T-helper 2 cell (primary cell): ENCODE results near the gene CDC7.
"Not testable (repeated sequence)": the region's sequence is repeated elsewhere in the genome, so short reads cannot be mapped to it uniquely, and the experiment has no call there.

Experiments
- DNase-seq, 5 experiments: peaks; one replicate each; pipeline versions ENCODE4 v3.0.0 to v3.0.0-alpha.2; 2012 to 2022

CDC7 gene

GRCh38 chr1:91511386-91511785, 10.7 kb downstream of the CDC7 start:
- peak in 2 of 5 experiments; percentile 12 to 64 for DNase-seq

DNA sequence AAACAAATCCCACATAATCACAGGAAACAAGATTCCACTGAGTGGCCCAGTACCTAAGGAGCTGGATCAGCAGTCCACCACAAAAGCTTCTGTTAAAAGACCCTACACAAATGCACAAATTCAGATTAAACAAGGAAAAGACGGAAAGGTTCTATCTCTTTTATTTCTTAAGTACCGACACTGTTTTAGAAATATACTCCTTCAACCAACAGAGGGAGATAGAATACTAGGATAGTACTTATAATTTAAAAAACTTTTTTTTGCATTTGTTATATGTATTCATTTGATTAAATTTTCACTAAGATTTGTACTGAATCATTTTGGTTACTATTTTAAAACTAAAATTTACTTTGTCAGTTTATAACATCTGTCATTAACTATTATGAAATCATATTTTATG, 12.5 kb downstream of the CDC7 start:
- DNase-seq = peak in 2 of 5 experiments; percentile 12 to 53

DNA sequence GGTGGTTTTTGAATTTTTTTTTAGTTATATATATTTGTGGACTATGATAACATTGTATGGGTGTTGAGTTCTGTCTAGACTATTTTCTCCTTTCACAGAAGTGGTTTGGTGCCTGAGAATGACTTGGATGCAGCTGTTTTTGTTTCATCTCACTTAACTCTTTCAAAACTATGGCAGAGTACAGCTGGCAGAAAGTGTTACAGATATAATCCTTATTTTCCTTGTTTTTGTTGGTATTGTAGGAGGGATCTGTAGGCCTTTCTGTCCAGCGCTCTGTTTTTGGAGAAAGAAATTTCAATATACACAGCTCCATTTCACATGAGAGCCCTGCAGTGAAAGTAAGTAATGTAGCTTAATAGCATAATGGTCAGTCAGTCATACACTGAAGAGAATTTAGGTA, 13.1 kb downstream of the CDC7 start:
- DNase-seq = no peak

DNA sequence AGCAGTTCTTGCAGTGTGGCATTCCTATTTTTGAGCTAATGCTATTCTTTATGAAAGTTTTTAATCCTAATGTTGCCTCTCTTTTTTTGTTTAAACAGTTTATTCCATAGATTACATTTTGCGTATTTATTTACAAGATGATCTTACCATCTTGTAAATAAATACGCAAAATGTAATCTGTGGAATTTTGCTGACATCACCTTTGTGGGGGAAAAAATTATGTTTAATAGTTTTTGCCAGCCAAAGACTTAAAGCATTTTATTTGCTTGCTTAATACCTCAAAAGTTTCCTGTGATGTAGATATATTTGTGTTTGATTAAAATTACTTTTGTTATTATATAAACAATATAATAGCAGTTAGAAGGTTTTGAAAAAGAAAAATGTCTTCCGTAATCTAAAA, 15.3 kb downstream of the CDC7 start:
- no peak for DNase-seq

GRCh38 chr1:91516605-91517004, 16.0 kb downstream of the CDC7 start:
- not testable (repeated sequence) for DNase-seq

DNA sequence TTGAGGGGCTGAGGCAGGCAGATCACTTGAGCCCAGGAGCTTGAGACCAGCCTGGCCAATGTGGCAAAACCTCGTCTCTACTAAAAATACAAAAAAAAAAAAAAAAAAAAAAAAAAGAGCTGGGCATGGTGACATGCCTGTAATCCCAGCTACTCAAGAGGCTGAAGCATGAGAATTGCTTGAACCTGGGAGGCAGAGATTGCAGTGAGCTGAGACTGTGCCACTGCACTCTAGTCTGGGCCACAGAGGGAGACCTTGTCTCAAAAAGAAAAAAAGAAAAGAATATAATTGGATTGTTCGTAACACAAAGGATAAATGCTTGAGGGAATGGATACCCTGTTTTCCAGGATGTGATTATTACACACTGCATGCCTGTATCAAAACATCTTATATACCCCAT, 18.5 kb downstream of the CDC7 start:
- DNase-seq = not testable (repeated sequence)

GRCh38 chr1:91520942-91521507, 20.4 kb downstream of the CDC7 start:
- peak in 1 of 5 experiments; percentile 55 for DNase-seq

- DNase-seq = peak in 1 of 5 experiments; percentile 89
Measured at GRCh38 chr1:91523482-91523881, 22.8 kb downstream of the CDC7 start.

DNA sequence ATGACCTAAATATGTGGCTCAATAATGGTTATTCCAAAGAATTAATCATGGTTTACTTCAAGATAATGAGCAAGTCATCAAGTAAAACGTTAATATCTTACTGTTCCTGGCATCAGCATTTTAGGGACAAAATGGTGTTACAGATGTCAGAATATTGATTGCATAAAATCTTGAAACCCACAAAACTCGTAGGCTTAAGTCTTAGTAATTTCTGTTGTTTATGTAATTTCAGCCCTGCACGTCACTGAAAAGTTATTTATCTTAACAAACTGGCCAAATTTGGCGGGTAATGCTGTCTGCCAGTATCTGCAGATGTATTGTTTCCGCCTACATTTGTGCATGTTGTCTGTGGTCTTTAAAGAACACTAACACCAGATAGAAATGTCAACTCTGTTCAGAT, 25.8 kb downstream of the CDC7 start:
- peak in 1 of 5 experiments; percentile 39 for DNase-seq

DNA sequence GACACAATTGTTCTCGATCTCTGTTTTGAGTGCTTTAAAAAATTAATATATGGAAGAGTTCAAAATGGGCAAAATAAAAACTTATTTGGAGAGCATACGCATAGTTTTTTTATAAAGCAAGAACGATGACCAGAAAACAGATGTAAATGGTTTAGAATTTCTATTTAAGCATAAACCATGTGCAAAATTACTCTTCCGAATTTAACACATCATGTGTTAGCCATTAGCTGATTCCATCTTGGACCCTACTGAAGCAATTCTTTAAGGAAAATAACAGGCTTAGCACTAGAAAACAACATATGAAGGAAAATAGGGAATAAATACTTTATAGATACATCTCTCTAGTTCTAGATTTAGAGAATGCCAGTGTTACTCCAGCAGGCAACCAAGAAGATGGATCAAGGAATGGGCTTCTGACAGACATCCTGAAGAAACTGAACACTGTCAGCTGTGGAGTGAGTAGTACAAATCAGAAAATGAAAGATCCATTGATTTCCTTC, 26.7 kb downstream of the CDC7 start:
- no peak for DNase-seq

- no peak for DNase-seq
Measured at GRCh38 chr1:91527781-91528180, 27.1 kb downstream of the CDC7 start.

- DNase-seq = no peak
Measured at GRCh38 chr1:91529856-91530255, 29.2 kb downstream of the CDC7 start.

GRCh38 chr1:91533361-91534024, 32.8 kb downstream of the CDC7 start:
- no peak for DNase-seq

- DNase-seq = no peak
Measured at GRCh38 chr1:91535441-91535840, 34.8 kb downstream of the CDC7 start.

DNA sequence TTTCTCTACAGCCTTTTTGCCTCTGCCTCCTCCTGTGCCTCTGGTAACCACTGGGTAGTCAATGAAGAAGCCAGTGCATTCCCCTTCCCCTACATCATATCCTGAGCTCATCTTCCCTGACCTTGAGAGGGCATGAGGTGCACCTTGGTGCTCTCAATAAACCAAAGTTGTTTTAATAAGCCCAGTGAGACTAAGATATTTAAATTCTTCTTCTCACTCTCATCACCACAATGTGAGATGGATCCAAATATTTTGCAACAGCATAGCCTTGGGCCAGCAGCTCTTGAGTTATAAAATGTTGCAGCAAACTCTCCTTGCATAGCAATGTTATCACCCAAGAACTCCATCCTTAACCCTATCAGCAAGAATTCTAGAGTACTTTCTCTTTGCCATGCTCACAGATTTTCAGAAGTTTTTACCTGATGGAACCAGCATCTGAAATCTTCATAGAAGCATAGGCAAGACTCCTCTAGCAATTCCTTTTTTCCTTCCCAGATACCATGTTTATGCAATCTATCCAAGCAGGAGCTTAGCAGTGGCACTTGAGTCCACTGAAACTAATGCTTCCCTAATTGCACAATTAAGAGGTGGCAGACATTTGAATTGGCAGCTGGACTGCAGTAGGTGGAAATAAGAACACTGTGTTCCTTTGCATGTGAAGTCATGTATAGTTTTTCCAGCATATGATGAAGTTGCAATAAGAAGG, 36.8 kb downstream of the CDC7 start:
- DNase-seq = no peak

DNA sequence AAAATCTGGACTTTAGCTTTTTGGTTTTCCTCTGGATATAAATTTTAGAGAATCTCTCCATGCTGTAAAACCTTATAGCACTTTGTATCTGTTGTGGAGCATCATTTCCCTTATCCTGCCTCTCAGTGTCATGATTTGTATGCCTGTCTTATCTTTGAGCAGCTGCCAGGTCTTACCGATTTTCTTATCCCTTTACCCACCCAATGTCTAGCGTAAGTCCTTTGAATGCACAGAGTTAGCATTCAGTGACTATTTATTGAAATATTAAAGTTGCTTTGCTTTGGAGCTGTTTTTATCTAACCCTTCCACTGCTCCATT, 37.3 kb downstream of the CDC7 start:
- no peak for DNase-seq

GRCh38 chr1:91540910-91541309, 40.3 kb downstream of the CDC7 start:
- no peak for DNase-seq

DNA sequence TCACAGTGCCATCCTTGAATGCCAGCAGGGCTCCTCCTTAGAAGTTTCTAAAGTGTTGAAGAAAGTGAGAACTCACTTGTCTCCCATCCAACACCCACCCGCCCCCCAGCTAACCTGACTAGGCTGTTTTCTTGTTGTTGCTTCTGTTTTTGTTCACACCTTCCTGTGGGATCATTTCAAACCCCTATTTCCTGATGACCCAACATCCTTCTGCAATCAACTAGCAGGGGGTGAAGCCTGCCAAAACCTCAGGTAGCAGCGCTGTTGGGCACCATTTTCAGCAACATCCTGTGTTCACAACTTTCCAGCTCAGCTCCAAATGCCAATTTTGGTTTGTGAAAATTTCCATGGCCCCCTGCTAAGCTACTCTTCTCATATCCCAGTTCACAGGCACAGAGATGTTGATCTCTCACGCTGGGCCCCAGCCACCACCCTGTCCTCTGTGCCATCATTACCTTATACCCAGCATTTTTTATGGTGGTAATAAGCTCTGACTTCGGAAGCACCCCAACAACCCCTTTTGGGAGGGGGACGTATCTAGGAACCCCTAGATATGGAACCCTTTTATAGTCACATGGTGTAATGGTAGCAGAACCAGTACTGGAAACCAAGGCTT, 41.4 kb downstream of the CDC7 start:
- no peak for DNase-seq

DNA sequence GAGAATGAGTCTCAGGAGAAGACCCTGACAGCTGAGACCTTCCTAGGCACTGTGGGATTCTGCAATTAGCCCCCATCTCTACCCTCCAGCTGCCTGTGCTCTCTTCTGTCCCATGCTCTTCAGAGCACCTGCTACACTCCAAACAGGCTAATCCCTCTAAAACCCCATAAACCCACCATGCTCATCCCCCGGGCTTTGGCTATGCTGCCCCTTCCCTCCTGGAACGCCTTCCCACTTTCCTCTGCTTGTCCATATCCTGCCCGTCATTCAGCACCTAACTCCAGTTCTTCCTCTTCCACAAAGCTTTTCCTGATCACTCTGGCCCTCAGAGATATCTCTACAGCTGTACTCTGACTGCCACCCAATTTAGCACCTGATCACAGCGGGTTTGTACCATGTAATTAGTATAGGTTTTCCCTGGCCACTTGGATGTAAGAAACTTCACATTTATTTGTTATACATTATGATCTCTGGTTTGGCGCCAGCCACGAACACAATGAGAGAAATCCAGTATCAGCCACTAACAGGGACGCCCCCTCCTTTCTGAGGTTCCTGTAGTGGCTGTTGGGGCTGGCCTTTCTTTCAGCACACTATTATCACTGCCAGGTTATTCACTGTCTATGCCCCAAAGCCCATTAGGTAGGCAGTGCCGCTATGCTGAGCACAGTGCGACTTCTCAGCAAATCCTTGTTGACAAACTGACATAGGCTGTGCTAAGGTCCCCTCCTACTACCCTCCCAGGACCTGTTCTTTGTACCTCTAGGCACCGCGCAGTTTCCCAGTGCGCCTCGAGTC, 45.1 kb downstream of the CDC7 start:
- DNase-seq = no peak

- no peak for DNase-seq
Measured at GRCh38 chr1:91546301-91546581, 45.6 kb downstream of the CDC7 start.

GRCh38 chr1:91546876-91547275, 46.2 kb downstream of the CDC7 start:
- no peak for DNase-seq

DNA sequence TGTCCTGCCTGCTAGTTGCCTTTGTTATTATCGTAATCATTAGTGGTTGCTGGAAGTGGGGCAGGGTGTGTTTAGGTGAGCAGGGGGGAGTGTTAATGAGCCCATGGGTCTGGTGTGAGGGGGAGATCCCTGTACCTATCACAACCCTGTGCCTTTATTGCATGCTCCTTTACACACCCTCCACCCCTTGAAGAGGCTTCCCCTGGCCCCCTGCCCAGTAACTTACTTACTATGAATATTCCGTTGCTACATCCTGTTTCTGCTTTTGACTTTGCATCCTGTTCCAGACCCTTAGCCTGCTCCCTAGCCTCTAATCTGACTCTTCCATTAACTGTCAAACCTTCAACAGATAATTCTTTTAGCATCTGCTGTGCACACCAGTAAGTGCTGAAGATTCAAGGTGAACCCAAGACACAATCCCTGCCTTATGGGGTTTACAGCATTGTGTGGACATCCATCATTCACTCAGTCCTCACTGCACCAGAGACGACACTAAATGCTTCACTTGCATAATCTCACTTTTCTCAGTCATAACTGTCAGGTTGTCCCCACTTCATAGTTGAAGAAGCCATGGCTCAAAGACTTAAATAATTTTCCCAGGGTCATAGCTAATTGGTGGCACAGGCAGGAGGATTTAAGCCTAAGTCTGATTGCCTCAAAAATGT, 47.9 kb downstream of the CDC7 start:
- DNase-seq = peak in 2 of 5 experiments; percentile 31 to 86
